ENCODE results near the gene DROSHA. TPM values are rescaled to one million over a fixed set of nuclear protein-coding genes. Genes with fewer than 3 reads are reported as not detected.

Gene DROSHA
- total and polyA plus RNA-seq, 2 of the 4 experiments (the other 2 are of a cell fraction), result 36.4 to 36.5 TPM

GRCh38 chr5:31449962-31450361 lies 81.9 kb downstream of the DROSHA start:
- ChIA-PET CTCF (no interaction called here), POLR2A (ENCODE audit: unreplicated experiment) (no interaction called here)
- no peak overlapping the region for H3K4me3 ChIP-seq (ENCODE audit: insufficient read depth, low read depth, low read length)
- H4K8ac ChIP-seq (ENCODE audit: low read depth in 2 of 2, low read length in 2 of 2), result no peak overlapping the region
- DNase-seq (no peak), ATAC-seq (ENCODE audit: low read depth) (no peak)
- H4K5ac ChIP-seq (ENCODE audit: low read depth, low read length), result no peak overlapping the region
- H2BK20ac ChIP-seq (ENCODE audit: low read depth, low read length), result no peak overlapping the region
- dilution Hi-C loops (cut with HindIII; ENCODE audit: low sequenced_read_pairs, unreplicated experiment) (no loop called here), intact Hi-C loops (cut with micrococcal nuclease) (no loop called here), in situ Hi-C loops (cut with MboI; ENCODE audit: low sequenced_read_pairs) (no loop called here)
- H2BK15ac ChIP-seq (ENCODE audit: low read depth, low read length), result no peak overlapping the region
- no TSS peak for BruUV-seq (replicated peaks)
- peaks cover 11% of the 10 kb centered on the region for H3K36me3 ChIP-seq (ENCODE audit: control insufficient read depth, insufficient read depth, low read length)
- H3K18ac ChIP-seq (ENCODE audit: low read depth, low read length), result no peak overlapping the region
- no peak overlapping the region for H2BK120ac ChIP-seq (ENCODE audit: low read depth, low read length)
- H3K9me1 ChIP-seq (ENCODE audit: insufficient read depth, low read length), result no peaks in the 10 kb centered on the region
- H3K4ac ChIP-seq (ENCODE audit: low read depth, low read length), result no peak overlapping the region
- H2AK9ac ChIP-seq (replicated peaks; ENCODE audit: low read depth, low read length, poor library complexity), result no peak overlapping the region
- no peak overlapping the region for H2AFZ ChIP-seq (replicated peaks; ENCODE audit: low read length, poor library complexity)
- no peak overlapping the region for H3K4me2 ChIP-seq (ENCODE audit: low read depth, low read length)
- H2AK5ac ChIP-seq (ENCODE audit: low read depth, low read length), result no peak overlapping the region
- H3K79me1 ChIP-seq (ENCODE audit: low read depth in 1 of 2, low read length in 2 of 2), result peaks cover 2 to 8% of the 10 kb centered on the region in 2 experiments
- no peaks in the 10 kb centered on the region for H3K9me3 ChIP-seq (ENCODE audit: control insufficient read depth, insufficient read depth, low read length)
- no peak overlapping the region for H3K27ac ChIP-seq (ENCODE audit: insufficient read depth, low read length)
- no peaks in the 10 kb centered on the region for H4K20me1 ChIP-seq (ENCODE audit: insufficient read depth, low read length)
- no peak overlapping the region for H4K91ac ChIP-seq (ENCODE audit: insufficient read depth, low read depth, low read length)
- peak overlapping the region; percentile 61 for H2BK5ac ChIP-seq (ENCODE audit: low read depth, low read length, poor library complexity, severe bottlenecking)
- WGBS, 2 experiments (ENCODE audit: extremely low coverage in 2 of 2, insufficient read length in 1 of 2), result no CpG with 5 or more reads among the region's 1 CpG
- no peak overlapping the region for H3K23ac ChIP-seq (ENCODE audit: low read depth, low read length)
- H3K14ac ChIP-seq (replicated peaks; ENCODE audit: low read depth, low read length), result no peak overlapping the region
- TF ChIP-seq FOS (IDR thresholded peaks at IDR 0.05; ENCODE audit: low read depth, low read length) (no peak), CEBPB (IDR thresholded peaks at IDR 0.05; ENCODE audit: low read depth, low read length) (no peak), CHD1 (IDR thresholded peaks at IDR 0.05; ENCODE audit: low read depth, low read length) (no peak), RAD21 (IDR thresholded peaks at IDR 0.05; ENCODE audit: low read length) (no peak), MXI1 (IDR thresholded peaks at IDR 0.05; ENCODE audit: borderline replicate concordance, low read depth, low read length) (no peak)
- no peak overlapping the region for H3K9ac ChIP-seq (ENCODE audit: low read depth, low read length)
- H3K4me1 ChIP-seq (ENCODE audit: control insufficient read depth, insufficient read depth, low read length), result peaks cover 7% of the 10 kb centered on the region; the same call in 1 of the 2 replicates
- no peaks in the 10 kb centered on the region for H3K27me3 ChIP-seq (ENCODE audit: control insufficient read depth, insufficient read depth, low read length)
- no peak overlapping the region for H3K56ac ChIP-seq (ENCODE audit: extremely low read depth, insufficient read depth, low read length)
